KOPT-K1 (cell line): ENCODE results near the gene FBXL13.

Source experiments
- H3K27ac ChIP-seq: fragments of 200-600 bp; sonication (generic); 2 replicates; pipeline ENCODE4 v1.5.1; 2016; ENCODE audit warnings: antibody characterized with exemption, mild to moderate bottlenecking, low read depth, low read length; ENCODE audit not compliant: poor library complexity, severe bottlenecking
- H3K36me3 ChIP-seq: fragments of 200-600 bp; sonication (generic); 2 replicates; pipeline ENCODE4 v1.5.1; 2017; ENCODE audit warnings: antibody characterized with exemption, mild to moderate bottlenecking, low read length, moderate library complexity; ENCODE audit not compliant: insufficient read depth
- H3K9me3 ChIP-seq: fragments of 200-600 bp; sonication (generic); 2 replicates; pipeline ENCODE4 v1.5.1; 2017; ENCODE audit warnings: antibody characterized with exemption, low read length, mild to moderate bottlenecking; ENCODE audit not compliant: insufficient read depth, poor library complexity, severe bottlenecking

The FBXL13 gene

GRCh38 chr7:102874966-102875365 is 199.6 kb downstream of the FBXL13 start:
- Histone ChIP-seq H3K36me3 (no peaks in the 10 kb centered on the region), H3K9me3 (no peaks in the 10 kb centered on the region), H3K27ac (no peak overlapping the region)

GRCh38 chr7:102874166-102874829 is 200.3 kb downstream of the FBXL13 start:
- H3K27ac ChIP-seq = no peak overlapping the region
- H3K36me3 ChIP-seq = no peaks in the 10 kb centered on the region
- no peaks in the 10 kb centered on the region for H3K9me3 ChIP-seq

- Histone ChIP-seq H3K27ac (no peak overlapping the region), H3K9me3 (no peaks in the 10 kb centered on the region), H3K36me3 (no peaks in the 10 kb centered on the region)
Measured at GRCh38 chr7:102873470-102874165, 201.0 kb downstream of the FBXL13 start.

- H3K27ac ChIP-seq = no peak overlapping the region
- no peaks in the 10 kb centered on the region for H3K36me3 ChIP-seq
- H3K9me3 ChIP-seq = no peaks in the 10 kb centered on the region
Measured at GRCh38 chr7:102872460-102872859, 202.1 kb downstream of the FBXL13 start.

GRCh38 chr7:102869195-102869594 is 205.4 kb downstream of the FBXL13 start:
- Histone ChIP-seq H3K9me3 (no peaks in the 10 kb centered on the region), H3K36me3 (no peaks in the 10 kb centered on the region)

GRCh38 chr7:102866535-102867215 is 207.9 kb downstream of the FBXL13 start:
- Histone ChIP-seq H3K9me3 (no peaks in the 10 kb centered on the region), H3K36me3 (no peaks in the 10 kb centered on the region), H3K27ac (no peak overlapping the region)

More at GRCh38 chr7:102869195-102869594, 205.4 kb downstream of the FBXL13 start:
- H3K27ac ChIP-seq = no peak overlapping the region

GRCh38 chr7:102864958-102865357 is 209.6 kb downstream of the FBXL13 start:
- no peaks in the 10 kb centered on the region for H3K36me3 ChIP-seq
- H3K9me3 ChIP-seq = no peaks in the 10 kb centered on the region
- H3K27ac ChIP-seq = no peak overlapping the region

GRCh38 chr7:102860351-102860811 is 214.2 kb downstream of the FBXL13 start:
- Histone ChIP-seq H3K27ac (no peak overlapping the region), H3K9me3 (no peaks in the 10 kb centered on the region), H3K36me3 (no peaks in the 10 kb centered on the region)

- H3K9me3 ChIP-seq = no peaks in the 10 kb centered on the region
- no peak overlapping the region for H3K27ac ChIP-seq
- no peaks in the 10 kb centered on the region for H3K36me3 ChIP-seq
Measured at GRCh38 chr7:102859799-102860125, 214.8 kb downstream of the FBXL13 start.

GRCh38 chr7:102859084-102859798 is 215.4 kb downstream of the FBXL13 start:
- H3K9me3 ChIP-seq = no peaks in the 10 kb centered on the region
- H3K36me3 ChIP-seq = no peaks in the 10 kb centered on the region
- H3K27ac ChIP-seq = no peak overlapping the region

GRCh38 chr7:102856036-102856435 is 218.6 kb downstream of the FBXL13 start:
- Histone ChIP-seq H3K36me3 (no peaks in the 10 kb centered on the region), H3K27ac (no peak overlapping the region)

GRCh38 chr7:102849538-102849937 is 225.1 kb downstream of the FBXL13 start:
- Histone ChIP-seq H3K9me3 (no peaks in the 10 kb centered on the region), H3K36me3 (no peaks in the 10 kb centered on the region), H3K27ac (no peak overlapping the region)

More at GRCh38 chr7:102856036-102856435, 218.6 kb downstream of the FBXL13 start:
- no peaks in the 10 kb centered on the region for H3K9me3 ChIP-seq

GRCh38 chr7:102849079-102849478 is 225.5 kb downstream of the FBXL13 start:
- Histone ChIP-seq H3K9me3 (no peaks in the 10 kb centered on the region), H3K27ac (no peak overlapping the region), H3K36me3 (no peaks in the 10 kb centered on the region)

GRCh38 chr7:102845346-102845745 is 229.2 kb downstream of the FBXL13 start:
- Histone ChIP-seq H3K9me3 (no peaks in the 10 kb centered on the region), H3K27ac (no peak overlapping the region)

GRCh38 chr7:102843850-102844249 is 230.7 kb downstream of the FBXL13 start:
- no peak overlapping the region for H3K27ac ChIP-seq
- no peaks in the 10 kb centered on the region for H3K36me3 ChIP-seq

More at GRCh38 chr7:102845346-102845745, 229.2 kb downstream of the FBXL13 start:
- H3K36me3 ChIP-seq = no peaks in the 10 kb centered on the region

More at GRCh38 chr7:102843850-102844249, 230.7 kb downstream of the FBXL13 start:
- H3K9me3 ChIP-seq = no peaks in the 10 kb centered on the region
